ENCODE data around the gene PAN2.
A peak's percentile ranks its signal among the peaks of the same experiment; 100 is the strongest.
"Not testable (repeated sequence)": the region's sequence is repeated elsewhere in the genome, so short reads cannot be mapped to it uniquely, and the experiment has no call there.

The PAN2 gene

GRCh38 chr12:56333679-56334489 is at the start of gene PAN2:
TSS of gene PAN2 (minus strand) at chr12:56334000. CDS start at chr12:56333094, 906 bp downstream.
- DNase-seq, result peak; percentile 87 to 92 (median 90)

- DNase-seq, result no peak
Observed at GRCh38 chr12:56382611-56383010, 48.8 kb upstream of the PAN2 start.

GRCh38 chr12:56377989-56378316 is 44.2 kb upstream of the PAN2 start:
- no peak for DNase-seq

- no peak for DNase-seq
Observed at GRCh38 chr12:56377310-56377988, 43.6 kb upstream of the PAN2 start.

GRCh38 chr12:56375598-56376434 is 42.0 kb upstream of the PAN2 start:
- DNase-seq, result no peak

GRCh38 chr12:56374726-56375597 is 41.2 kb upstream of the PAN2 start:
- no peak for DNase-seq

- no peak for DNase-seq
Observed at GRCh38 chr12:56373515-56373914, 39.7 kb upstream of the PAN2 start.

- DNase-seq, result no peak
Observed at GRCh38 chr12:56366948-56367347, 33.1 kb upstream of the PAN2 start.

- DNase-seq, result no peak
Observed at GRCh38 chr12:56362130-56363059, 28.6 kb upstream of the PAN2 start, which contains the start of gene APOF. TSS of gene APOF (minus strand) at chr12:56362857. CDS start at chr12:56362745, 112 bp downstream.

GRCh38 chr12:56361487-56362129 is 27.8 kb upstream of the PAN2 start:
- no peak for DNase-seq

GRCh38 chr12:56359851-56360767 is 26.3 kb upstream of the PAN2 start, which contains the start of gene STAT2:
TSS of gene STAT2 (minus strand) at chr12:56360107. CDS start at chr12:56356571, 3,536 bp downstream.
- peak; percentile 96 to 100 (median 98) for DNase-seq

- no peak for DNase-seq
Observed at GRCh38 chr12:56358836-56359532, 25.2 kb upstream of the PAN2 start.

GRCh38 chr12:56351325-56351724 is 17.5 kb upstream of the PAN2 start:
- DNase-seq, result no peak

- DNase-seq, result no peak
Observed at GRCh38 chr12:56350662-56351061, 16.9 kb upstream of the PAN2 start.

- DNase-seq, result no peak
Observed at GRCh38 chr12:56348776-56349175, 15.0 kb upstream of the PAN2 start.

- DNase-seq, result not testable (repeated sequence)
Observed at GRCh38 chr12:56347255-56347654, 13.5 kb upstream of the PAN2 start.

- no peak for DNase-seq
Observed at GRCh38 chr12:56346675-56347074, 12.9 kb upstream of the PAN2 start.

- not testable (repeated sequence) for DNase-seq
Observed at GRCh38 chr12:56342290-56342689, 8.5 kb upstream of the PAN2 start.

GRCh38 chr12:56341616-56342015 is 7.8 kb upstream of the PAN2 start:
- no peak for DNase-seq

Measured in stimulated activated naive CD4-positive, alpha-beta T cell (primary cell).